H7 (cell line): ENCODE measurements around the gene THBS2. TPM values are rescaled to one million over a fixed set of nuclear protein-coding genes. Genes with fewer than 3 reads are reported as not detected.
A peak's percentile ranks its signal among the peaks of the same experiment; 100 is the strongest.
"Not testable (repeated sequence)": the region's sequence is repeated elsewhere in the genome, so short reads cannot be mapped to it uniquely, and the experiment has no call there.

Source experiments
- DNase-seq: peaks from one replicate; pipeline ENCODE4 v3.0.0; 2012
- H3K27me3 ChIP-seq: 2 replicates; pipeline ENCODE4 v1.6.0; 2011; ENCODE audit warnings: mild to moderate bottlenecking, low read length; ENCODE audit not compliant: control insufficient read depth, insufficient read depth
- H3K36me3 ChIP-seq: replicated peaks from 2 replicates; pipeline ENCODE4 v1.5.1; 2011; ENCODE audit warnings: low read length; ENCODE audit not compliant: control insufficient read depth, insufficient read depth
- H3K4me3 ChIP-seq: 2 replicates; pipeline ENCODE4 v1.5.1; 2011; ENCODE audit warnings: low read depth, mild to moderate bottlenecking, control low read depth, low read length, moderate library complexity; ENCODE audit not compliant: insufficient read depth
- total RNA-seq: library from RNA; depleted of rRNA; stranded (reverse); fragments of >200 nt; shearing (Covaris generic); gene quantifications from 2 replicates; pipeline ENCODE4 v1.2.3, GENCODE V29; 2014

THBS2 gene
- total RNA-seq, 1 experiment from 2014 or later: 13.3 TPM

DNA sequence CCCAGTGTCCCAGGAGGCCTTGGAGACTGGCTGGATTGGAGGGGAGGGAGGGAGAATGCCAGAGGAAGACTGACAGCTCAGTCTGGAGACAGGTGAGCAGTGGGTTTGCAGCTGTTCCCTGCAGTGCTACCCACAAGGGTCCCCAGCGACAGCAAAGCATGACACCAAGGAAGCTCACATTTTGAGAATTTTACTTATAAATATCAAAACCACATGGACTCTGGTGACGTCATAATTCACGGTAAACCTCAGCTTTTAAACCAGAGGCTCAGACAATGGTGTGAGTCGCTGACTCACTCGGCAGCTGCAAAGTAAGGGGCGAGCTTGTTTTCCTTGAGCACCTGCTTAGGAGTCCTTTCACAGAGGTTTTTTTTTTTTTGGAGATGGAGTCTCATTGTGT, 65.2 kb downstream of the THBS2 start:
- H3K36me3 ChIP-seq: no peaks in the 10 kb centered on the region
- peak; percentile 22 for DNase-seq
- H3K27me3 ChIP-seq: no peaks in the 10 kb centered on the region
- no peak overlapping the region for H3K4me3 ChIP-seq

DNA sequence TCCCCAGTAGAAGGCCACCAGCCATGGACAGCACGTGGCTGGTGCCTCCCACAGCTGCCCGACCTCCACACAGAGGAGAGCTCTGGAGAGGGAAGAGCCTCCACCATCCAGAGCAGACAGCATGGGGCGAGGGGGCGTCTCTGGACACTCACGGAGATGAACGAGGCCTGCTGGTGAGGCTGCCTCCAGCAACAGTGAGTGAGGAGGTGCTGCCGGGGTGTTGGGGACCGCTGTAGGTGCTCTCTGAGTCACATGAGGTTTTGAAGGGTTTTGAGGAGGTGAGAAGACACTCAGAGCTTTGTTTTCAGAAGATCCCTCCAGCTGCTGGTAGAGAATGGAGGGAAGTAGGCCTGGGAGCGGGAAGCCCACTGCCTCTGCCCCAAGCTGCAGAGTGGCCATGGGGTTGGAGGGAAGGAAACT, 65.6 kb downstream of the THBS2 start:
- peak; percentile 30 for DNase-seq
- H3K36me3 ChIP-seq: no peaks in the 10 kb centered on the region
- no peak overlapping the region for H3K4me3 ChIP-seq
- no peaks in the 10 kb centered on the region for H3K27me3 ChIP-seq

- Histone ChIP-seq H3K36me3 (no peaks in the 10 kb centered on the region), H3K27me3 (no peaks in the 10 kb centered on the region), H3K4me3 (no peak overlapping the region)
- peak; percentile 14 for DNase-seq
Measured at GRCh38 chr6:169186496-169187169, 67.0 kb downstream of the THBS2 start.

DNA sequence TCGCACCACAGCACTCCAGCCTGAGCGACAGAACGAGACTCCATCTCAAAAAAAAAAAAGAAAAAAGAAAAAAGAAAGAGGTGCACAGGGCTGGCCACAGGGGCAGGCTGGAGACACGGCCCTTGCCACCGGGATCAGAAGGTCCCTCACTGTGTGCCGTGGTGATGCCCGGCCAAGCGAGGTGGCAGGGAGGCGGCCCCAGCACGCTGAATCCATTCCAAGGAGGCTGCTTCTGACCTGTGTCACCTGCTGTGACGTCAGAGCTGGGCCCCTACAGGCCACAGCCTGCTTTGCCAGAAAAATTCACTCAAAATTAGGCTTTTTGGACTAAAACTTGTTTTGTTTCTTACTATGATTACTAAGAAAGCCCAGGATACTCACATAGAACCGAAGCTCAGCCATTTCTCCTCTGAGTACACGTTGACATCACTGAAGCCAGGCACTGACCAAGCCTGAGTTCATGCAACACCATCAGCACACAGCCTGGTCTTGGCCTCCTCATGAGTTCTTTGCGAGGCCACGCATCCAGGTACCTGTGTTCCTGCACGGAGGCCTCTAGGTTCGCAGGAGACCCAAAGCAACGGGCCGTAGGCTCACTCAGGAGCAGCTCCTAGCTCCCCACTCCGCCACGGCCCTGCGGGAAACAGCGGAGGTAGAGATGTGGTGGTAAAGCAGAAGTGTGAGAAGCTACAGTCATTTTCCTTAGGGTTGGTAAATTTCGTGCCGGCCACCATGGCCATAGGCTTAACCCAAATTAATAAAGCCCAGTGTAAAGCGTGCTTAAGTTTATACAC, 67.8 kb downstream of the THBS2 start:
- Histone ChIP-seq H3K36me3 (no peaks in the 10 kb centered on the region), H3K27me3 (no peaks in the 10 kb centered on the region), H3K4me3 (no peak overlapping the region)
- DNase-seq: no peak

- Histone ChIP-seq H3K4me3 (no peak overlapping the region), H3K27me3 (no peaks in the 10 kb centered on the region), H3K36me3 (no peaks in the 10 kb centered on the region)
- no peak for DNase-seq
Measured at GRCh38 chr6:169185011-169185521, 68.6 kb downstream of the THBS2 start.

GRCh38 chr6:169184419-169184818, 69.2 kb downstream of the THBS2 start:
- Histone ChIP-seq H3K4me3 (no peak overlapping the region), H3K36me3 (no peaks in the 10 kb centered on the region), H3K27me3 (no peaks in the 10 kb centered on the region)
- DNase-seq: no peak

DNA sequence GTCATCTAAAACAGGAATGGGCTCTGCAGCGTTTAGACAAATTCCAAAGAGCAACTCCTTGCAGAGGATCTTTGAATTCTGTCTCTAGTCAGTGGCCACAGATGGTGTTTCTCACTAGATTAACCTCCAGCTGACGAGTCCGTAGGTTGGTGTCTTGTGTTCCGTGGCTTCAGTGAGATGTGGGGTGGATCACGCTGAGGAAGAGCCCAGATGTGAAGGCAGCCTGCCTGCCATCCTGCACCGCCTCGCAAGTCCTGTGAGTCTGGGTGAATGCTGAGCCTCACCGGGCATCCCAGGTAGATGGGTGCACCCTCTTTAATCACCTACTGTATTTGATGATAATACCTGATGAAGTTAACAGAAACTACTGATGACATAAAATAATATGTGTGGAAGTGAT, 70.4 kb downstream of the THBS2 start:
- no peaks in the 10 kb centered on the region for H3K27me3 ChIP-seq
- no peaks in the 10 kb centered on the region for H3K36me3 ChIP-seq
- H3K4me3 ChIP-seq: no peak overlapping the region
- DNase-seq: no peak

- DNase-seq, H3K27me3 ChIP-seq, H3K4me3 ChIP-seq, H3K36me3 ChIP-seq: not testable (repeated sequence)
Measured at GRCh38 chr6:169179831-169180230, 73.8 kb downstream of the THBS2 start.

DNA sequence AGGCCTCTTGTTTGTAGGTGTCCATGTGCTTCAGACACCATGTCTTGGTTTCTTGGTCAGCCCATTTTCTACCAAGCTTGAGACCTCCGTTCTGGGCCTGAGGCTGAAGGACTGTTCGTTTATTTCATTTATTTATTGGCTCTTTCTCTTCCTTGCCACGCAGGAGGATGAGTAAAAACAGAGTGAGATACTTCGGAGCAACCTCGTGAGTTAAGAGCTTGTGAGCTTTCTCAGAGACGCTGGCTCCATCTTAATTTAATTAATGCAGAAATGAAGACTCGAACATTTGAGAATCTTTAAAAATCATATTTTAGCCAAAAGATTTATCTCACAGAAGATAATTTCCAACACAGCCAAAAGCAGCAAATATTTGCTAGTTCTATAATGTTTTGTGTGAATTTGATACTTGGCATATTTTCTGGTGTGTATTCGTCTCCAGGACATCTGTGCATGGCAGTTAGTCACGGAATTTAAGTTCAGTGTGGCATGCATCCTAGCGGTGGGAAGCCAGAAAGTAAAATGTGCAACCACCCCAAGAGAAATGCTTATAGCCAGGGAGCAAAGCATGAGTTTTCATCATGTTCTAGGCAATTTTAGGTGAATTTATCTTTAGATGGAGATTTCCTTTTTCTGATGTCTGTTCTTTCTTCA, 76.0 kb downstream of the THBS2 start:
- no peaks in the 10 kb centered on the region for H3K36me3 ChIP-seq
- no peak for DNase-seq
- no peak overlapping the region for H3K4me3 ChIP-seq
- H3K27me3 ChIP-seq: no peaks in the 10 kb centered on the region

DNA sequence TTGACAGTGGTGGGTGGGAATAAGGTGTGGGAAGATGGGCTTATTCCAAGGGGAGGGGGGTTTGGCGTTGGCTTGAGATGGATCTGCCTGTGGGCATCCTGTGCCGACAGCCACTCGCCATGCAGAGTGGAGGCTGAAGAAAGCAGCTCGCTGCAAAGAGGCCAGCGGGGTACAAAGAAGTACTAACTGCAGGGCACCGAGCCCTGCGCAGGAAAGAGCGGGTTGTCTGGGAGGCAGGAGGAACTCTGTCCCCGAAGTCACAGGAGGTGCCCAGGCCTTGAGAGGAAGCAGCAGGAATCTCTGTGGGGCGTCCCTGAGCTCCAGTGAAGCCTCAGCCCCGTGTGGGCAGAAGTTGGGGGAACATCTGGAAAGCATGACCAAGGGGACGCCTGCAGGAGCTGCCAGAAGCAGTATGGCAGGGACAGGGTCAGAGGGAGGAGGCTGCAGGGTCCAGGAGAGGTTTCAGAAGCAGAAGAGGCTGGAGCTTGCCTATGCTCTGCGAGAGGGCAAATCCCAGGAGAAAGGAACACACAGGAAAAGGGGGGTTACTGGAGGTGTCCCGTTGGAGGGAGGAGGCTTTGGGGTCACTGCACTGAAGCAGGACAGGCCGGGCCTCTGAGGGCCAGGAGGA, 77.2 kb downstream of the THBS2 start:
- DNase-seq: no peak
- H3K4me3 ChIP-seq: no peak overlapping the region

DNA sequence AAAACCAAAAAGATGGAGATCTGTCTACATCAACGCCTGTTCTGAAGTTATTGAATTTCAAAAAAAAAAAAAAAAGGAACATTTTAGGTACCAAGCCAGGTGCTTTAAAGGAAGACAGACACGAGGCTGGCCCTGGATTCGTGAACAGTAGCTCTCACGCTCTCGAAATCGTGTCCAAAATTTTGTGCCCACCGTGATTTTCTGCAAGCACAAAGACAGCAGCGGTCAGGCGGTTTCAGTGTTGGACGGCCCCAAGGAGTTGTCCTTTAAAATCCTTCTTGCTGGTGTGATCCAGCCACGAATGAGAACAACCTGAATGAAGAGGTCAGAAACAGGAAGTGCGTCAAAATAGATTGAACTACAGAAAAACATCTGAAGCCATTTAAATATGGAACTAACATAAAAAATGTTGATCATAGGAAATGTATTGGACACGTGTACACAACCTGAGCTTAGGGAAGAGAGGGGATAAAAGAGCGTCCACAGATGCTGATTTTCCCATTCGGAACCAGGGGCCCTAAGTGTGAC, 78.2 kb downstream of the THBS2 start:
- DNase-seq: peak; percentile 20
- Histone ChIP-seq H3K4me3 (no peak overlapping the region), H3K36me3 (no peaks in the 10 kb centered on the region), H3K27me3 (no peaks in the 10 kb centered on the region)

More for the DNA sequence above, 77.2 kb downstream of the THBS2 start:
- Histone ChIP-seq H3K36me3 (no peaks in the 10 kb centered on the region), H3K27me3 (no peaks in the 10 kb centered on the region)

DNA sequence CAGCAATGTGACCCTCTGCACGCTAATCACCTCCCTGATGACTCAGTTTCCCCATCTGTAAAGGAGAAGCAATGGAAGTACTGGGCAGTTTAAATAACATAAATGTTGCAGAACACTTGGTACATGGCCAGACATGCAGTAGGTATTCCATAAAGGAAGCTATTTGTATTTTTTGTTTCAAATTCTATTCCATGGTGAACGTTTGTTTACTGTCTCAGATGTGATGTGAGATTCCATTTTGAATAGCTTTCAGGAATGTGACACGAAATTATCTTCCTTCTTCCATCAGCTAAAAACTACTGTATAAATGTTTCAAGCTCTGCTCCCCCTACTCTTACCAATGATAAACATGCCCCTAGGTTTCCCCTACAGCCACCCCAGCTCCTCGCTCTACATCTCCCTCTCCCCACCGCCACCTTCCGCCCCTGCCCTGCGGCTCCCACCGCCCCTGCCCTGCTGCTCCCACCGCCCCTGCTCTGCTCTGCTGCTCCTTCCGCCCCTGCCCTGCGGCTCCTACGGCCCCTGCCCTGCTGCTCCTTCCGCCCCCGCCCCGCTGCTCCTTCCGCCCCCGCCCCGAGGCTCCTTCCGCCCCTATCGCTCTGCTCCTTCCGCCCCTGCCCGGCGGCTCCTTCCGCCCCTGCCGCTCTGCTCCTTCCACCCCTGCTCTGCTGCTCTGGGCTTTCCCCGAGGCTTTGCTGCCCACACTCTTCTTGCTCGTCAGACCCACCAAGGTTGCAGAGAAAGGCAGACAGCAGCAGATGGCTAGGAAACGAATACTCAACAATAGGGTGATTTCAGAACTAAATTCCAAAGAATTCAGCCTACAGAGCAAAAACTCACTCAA, 78.9 kb downstream of the THBS2 start:
- H3K27me3 ChIP-seq: no peaks in the 10 kb centered on the region
- no peak for DNase-seq

DNA sequence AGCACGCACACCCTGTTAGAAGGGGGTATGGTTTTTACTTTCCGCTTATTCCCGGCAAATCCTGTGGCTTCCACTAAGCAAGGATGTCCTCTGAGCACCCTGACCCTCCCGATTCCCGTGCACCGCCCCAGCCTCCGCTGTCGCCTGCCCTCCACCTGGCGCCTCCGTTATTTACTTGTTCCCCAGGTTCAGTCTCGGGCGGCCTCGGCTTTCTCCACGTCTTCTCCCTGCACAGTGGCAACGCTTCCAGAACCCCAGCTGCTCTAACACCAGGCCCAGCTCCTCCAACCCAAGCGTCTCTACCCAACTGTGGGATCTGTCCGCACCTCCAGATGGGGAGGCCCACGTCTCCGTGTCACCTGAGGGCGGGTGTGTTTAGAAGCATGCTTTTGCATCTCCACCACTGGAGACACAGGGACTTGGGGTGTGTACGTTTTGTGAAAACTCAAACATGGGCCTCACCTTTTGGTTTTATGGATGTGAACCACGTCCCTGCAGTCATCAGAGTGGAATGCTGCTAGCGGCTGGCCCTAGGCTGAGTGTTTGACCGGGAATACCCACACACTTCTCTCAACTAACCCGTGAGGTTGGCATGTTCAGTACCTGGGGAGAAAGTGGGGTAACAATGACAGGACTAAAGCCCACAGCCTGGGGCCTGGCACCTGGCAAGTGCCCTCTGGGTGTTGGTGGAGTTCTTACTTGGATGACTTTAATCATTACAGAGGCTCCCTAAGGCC, 79.9 kb downstream of the THBS2 start:
- Histone ChIP-seq H3K27me3 (no peaks in the 10 kb centered on the region), H3K36me3 (no peaks in the 10 kb centered on the region), H3K4me3 (no peak overlapping the region)
- peak; percentile 33 for DNase-seq

More for the DNA sequence above, 78.9 kb downstream of the THBS2 start:
- Histone ChIP-seq H3K4me3 (no peak overlapping the region), H3K36me3 (no peaks in the 10 kb centered on the region)
